NCI-H1048 (cell line): ENCODE results near the gene SPATA6.
A peak's percentile ranks its signal among the peaks of the same experiment; 100 is the strongest.
"Not testable (repeated sequence)": the region's sequence is repeated elsewhere in the genome, so short reads cannot be mapped to it uniquely, and the experiment has no call there.

Experiments
- DNase-seq: peaks from one replicate; lab custom pipeline; 2025; lab: John Stamatoyannopoulos, UW

Gene SPATA6

DNA sequence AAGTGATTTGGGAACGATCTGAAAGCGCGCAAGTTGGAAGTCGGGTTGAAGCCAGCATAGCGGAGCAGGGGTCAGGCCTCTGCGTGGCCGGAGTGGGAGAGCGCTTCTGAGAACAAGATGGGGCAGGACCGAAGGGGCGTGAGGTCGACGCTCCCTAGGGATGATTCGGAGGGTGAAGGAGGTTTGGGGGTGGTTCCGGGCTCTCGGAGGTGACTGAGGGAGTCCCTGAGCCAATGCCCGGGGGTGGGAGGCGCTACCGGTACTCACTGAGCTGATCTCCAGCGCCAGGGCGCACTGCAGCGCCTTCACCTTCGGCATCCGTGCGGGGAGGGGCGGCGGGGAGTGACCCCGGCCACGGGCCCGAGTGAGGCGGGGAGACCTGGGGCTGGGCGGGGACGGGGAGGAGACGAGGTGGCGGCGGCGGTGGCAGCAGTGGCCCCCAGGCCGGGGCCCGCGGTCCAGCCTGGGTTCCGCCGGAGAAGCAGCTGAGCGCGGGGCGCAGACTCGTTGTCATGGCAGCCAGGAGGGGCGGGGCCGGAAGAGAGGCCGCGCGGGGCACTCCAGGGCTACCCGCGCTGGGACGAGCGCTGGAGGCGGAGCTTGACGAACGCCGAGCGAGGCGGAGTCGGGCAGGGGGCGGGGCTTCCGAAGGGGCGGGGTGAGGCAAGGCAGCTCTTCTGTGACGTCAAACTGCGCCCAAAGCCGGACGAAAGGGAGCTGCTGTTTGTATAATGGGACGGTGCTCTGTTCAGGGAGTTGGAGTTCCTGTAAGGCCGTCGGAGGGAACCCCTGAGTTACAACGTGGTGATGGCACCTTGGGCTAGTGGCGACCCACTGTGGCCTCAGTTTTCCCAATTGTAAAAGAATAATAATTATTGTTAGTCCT lies at the start of gene SPATA6:
TSS of gene SPATA6 (minus strand) at position 514 of the 886 bp plus-strand sequence. CDS start at position 318, 196 bp downstream.
- peak; percentile 80 for DNase-seq

- not testable (repeated sequence) for DNase-seq
Measured at GRCh38 chr1:48519896-48520295, 47.9 kb upstream of the SPATA6 start.

DNA sequence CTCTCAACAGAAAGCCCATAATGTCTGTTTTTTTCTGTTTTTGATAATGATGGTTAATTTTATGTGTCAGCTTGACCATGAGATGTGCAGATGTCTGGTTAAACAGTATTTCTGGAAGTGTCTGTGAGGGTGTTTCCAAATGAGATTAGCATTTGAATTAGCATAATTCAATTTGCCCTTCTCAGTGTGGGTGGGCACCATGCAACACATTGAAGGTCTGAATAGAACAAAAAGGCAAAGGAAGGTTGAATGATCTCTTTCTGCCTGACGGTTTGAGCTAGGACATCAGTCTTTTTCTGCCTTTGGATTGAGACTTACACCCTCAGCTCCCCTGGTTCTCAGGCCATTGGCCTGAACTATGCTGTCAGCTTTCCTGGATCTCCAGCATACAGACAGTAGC lies 34.9 kb upstream of the SPATA6 start:
- no peak for DNase-seq

DNA sequence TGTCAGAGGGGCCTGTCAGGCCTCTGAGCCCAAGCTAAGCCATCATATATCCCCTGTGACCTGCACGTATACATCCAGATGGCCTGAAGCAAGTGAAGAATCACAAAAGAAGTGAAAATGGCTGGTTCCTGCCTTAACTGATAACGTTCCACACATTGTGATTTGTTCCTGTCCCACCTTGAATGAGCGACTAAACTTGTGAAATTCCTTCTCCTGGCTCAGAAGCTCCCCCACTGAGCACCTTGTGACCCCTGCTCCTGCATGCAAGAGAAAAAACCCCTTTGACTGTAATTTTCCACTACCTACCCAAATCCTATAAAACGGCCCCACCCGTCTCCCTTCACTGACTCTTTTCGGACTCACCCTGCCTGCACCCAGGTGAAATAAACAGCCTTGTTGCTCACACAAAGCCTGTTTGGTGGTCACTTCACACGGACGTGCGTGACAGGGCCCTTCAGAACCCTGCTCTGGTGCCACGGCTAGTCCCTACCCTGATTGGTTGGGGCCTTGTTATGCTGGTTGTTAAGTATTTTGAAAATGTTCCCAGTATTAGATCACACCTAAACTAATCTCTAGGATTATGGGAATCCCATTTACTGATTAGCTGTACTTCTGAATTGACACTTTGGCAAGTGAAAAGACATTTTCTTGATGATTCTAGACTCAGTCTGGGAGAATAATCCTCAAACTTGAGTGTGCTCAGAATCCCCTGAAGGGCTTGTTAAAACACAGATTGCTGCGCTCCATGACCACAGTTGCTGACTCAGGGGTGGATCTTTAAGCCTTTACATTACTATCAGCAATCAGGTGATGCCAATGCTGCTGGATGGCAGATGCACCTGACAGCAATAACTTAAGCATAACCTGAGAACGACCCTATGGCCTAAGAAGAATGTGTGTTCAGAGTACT lies 28.8 kb upstream of the SPATA6 start:
- no peak for DNase-seq

GRCh38 chr1:48499211-48499735 lies 27.3 kb upstream of the SPATA6 start:
- no peak for DNase-seq

DNA sequence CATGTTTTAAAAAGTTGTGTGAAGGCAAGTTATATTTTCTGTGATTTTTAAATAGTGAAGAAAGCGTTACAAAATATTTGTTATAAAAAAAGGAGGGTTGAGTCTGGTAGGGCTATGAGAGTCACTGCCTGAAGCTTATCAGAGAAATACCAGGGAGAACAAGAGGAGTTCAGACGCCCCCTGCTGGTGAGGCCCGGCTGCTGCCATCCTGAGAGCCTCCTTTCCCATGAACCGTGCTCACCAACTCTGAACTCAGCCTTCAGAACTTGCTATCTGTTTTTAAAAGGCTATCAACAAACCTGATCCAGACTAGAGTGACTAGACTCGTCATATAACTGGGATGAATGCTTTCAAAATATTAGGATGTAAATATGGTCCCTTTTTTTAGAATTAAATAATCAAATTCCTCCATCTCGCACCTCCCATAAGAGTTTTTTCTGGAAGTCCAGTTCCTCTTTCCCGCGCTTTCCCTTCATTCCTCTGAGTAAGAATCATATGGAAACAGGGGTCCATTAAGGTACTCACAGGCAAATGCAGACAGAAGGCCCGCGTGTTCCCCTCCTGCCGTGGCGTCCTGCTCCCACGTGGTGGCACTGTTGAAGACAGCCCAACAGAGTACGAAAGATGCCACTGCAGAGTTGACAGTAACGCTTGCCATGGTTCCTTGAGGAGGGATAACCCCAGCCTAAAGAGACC lies 26.2 kb upstream of the SPATA6 start:
- DNase-seq: peak; percentile 51

- no peak for DNase-seq
Measured at GRCh38 chr1:48495911-48496310, 23.9 kb upstream of the SPATA6 start.

- DNase-seq: no peak
Measured at GRCh38 chr1:48495166-48495565, 23.2 kb upstream of the SPATA6 start.

- no peak for DNase-seq
Measured at GRCh38 chr1:48493970-48494769, 22.2 kb upstream of the SPATA6 start.

DNA sequence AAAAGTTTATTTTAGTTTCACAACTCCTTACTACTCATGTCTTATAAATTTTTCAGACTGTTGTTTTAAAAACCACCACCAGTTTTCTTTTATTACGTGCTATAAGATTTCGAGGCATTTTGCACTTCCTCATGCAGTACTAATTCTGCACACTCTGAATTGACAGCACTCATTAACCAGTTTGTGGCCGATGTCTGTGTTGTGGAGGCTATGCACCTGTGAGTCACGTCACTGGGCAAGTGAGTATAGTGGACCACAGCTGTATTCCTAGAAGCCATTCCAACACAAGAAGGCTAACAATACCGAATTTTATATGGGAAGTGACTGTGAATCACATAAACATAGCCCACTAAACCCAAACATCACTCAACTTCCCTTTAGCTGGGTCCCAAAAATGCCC lies 21.0 kb upstream of the SPATA6 start:
- no peak for DNase-seq

- DNase-seq: no peak
Measured at GRCh38 chr1:48492392-48492791, 20.4 kb upstream of the SPATA6 start.

GRCh38 chr1:48488721-48489120 lies 16.7 kb upstream of the SPATA6 start:
- DNase-seq: no peak

DNA sequence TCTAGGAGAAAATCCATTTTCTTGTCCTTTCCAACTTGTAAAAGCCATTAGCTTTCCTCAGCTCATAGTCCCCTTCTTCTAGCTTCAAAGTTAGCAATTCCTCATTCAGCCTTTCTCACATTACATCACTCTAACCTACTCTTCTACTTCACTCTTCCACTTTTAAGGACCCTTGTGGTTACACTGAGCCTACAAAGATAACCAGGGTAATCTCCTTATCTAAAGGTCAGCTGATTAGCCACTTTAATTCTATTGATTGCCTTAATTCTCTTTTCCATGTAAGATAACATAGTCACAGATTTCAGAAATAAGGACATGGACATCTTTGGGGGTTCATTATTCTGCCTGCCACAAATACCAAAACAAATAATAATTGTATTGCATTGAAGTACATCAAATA lies 8.5 kb upstream of the SPATA6 start:
- DNase-seq: no peak

- DNase-seq: not testable (repeated sequence)
Measured at GRCh38 chr1:48480023-48480422, 8.0 kb upstream of the SPATA6 start.

- DNase-seq: no peak
Measured at GRCh38 chr1:48472638-48473037, 634 bp upstream of the SPATA6 start.

- DNase-seq: no peak
Measured at GRCh38 chr1:48470950-48471690, 884 bp downstream of the SPATA6 start.

DNA sequence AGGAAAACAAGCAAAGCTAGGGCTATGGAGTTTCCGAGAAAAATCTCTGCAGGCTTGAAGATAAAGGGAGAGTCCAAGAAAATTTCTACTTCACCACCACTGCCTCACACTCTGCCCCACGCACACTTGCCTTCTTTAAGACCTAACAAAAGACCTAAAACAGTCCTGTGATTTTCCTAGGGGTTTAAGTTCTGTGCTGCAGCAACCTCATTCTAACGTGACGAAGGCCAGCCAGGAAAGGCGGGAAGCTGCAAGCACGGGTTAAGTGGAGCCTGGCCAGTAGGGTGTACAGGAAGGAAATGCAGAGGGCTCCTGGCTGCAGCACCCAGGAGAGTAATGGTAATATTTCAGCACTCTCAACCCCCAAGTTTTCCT lies 1.5 kb downstream of the SPATA6 start:
- no peak for DNase-seq

DNA sequence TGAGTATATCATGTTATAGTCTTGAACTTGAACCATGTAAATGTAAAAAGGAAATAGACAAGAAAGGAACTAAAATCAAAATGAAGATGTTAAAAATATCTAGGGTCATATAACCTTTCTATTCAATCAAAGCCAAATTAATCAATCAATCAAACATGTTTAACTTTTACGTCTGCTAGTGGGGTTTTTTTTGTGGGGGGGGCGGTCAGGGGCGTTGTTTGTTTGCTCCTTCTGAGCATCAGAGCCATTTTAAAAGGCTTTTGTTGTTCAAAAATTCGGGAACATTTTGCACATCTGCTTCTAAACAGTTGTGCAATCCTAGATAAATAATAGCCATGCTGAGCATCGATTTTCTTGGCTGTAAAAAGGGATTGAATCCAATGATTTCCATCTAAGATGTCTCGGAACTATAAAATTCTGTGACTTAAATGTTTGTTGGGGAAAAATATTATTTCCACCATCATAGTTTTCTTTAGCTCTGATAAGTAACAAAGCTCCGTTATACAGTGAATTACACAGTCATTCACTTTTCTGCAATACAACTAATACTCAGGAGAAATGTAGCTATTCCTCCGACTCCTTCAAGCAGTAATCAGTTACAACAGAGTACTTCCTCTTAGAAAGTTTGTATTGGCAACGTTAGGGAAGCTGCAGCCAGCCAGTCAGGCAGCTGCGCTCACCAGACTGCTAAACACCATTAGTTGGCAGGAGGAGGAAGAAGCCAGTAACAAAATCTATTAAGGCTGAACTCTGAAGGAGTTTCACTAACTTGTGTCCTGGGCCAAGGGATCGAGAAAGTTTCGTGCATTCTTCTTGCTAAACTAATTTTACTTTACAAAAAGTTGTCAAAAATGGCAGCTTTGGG lies 2.2 kb downstream of the SPATA6 start:
- DNase-seq: no peak

DNA sequence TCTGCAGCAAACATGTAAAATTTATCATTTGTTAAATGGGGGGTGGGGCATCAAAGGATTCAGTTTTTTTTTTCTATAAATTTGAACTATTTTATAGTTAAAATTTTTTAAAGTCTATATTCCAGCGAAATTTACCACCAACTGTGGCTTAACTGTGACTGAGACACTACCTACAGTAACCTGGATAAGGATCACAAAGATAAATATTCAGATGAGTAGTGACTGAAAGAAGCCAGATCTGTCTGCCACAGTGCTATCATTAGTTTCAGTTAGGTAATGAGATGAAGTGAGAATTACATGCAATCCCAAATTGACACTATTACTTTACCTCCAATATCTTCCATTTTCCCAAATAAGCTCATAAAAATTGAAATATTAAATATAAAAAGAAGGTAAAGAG lies 5.4 kb downstream of the SPATA6 start:
- no peak for DNase-seq
